Measurements from ENCODE around the gene UBIAD1.

DNA sequence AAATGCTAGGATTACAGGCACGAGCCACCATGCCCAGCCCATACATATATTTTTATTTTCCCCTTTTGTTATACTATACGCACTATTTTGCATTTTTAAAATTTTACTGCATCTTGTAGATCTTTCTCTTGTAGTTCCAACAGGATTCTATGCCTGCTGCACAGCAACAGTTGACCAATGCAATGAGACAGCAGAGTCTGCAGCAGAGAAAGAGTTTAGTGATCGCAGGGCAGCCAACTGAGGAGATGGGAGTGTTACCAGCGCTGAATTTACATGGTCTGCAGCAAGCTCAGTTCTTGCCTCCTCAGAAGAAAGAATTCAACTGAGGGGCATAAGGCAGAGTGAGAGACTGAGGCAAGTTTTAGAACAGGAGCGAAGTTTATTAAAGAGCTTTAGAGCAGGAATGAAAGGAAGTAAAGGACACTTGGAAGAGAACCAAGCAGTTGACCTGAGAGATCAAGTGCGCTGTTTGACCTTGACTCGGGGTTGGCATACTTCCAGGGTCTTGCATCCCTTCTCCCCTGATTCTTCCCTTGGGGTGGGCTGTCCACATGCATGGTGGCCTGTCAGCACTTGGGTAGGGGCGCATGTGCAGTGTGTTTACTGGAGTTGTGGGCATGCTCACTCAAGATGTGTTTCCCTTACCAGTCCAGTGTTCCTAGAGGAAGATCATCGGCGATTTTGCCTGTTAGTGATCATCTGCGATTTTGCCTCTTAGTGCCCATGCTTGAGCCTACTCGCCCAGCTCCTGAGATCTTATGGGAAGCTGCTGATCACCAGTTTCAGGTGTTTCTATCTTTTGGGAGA lies 6.5 kb upstream of the UBIAD1 start:
- TF ChIP-seq, protein P1, sequence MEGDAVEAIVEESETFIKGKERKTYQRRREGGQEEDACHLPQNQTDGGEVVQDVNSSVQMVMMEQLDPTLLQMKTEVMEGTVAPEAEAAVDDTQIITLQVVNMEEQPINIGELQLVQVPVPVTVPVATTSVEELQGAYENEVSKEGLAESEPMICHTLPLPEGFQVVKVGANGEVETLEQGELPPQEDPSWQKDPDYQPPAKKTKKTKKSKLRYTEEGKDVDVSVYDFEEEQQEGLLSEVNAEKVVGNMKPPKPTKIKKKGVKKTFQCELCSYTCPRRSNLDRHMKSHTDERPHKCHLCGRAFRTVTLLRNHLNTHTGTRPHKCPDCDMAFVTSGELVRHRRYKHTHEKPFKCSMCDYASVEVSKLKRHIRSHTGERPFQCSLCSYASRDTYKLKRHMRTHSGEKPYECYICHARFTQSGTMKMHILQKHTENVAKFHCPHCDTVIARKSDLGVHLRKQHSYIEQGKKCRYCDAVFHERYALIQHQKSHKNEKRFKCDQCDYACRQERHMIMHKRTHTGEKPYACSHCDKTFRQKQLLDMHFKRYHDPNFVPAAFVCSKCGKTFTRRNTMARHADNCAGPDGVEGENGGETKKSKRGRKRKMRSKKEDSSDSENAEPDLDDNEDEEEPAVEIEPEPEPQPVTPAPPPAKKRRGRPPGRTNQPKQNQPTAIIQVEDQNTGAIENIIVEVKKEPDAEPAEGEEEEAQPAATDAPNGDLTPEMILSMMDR (IDR thresholded peaks at IDR 0.05; ENCODE audit: insufficient read depth, low read depth, low read length), result no peak
- no peak for TF ChIP-seq EZH2 (IDR thresholded peaks at IDR 0.05; ENCODE audit: insufficient read depth, low read length)
